Left renal pelvis (tissue), 4 donors: Measurements from ENCODE around the gene NUS1. TPM values are rescaled to one million over a fixed set of nuclear protein-coding genes. Genes with fewer than 3 reads are reported as not detected.
"Not testable (repeated sequence)": the region's sequence is repeated elsewhere in the genome, so short reads cannot be mapped to it uniquely, and the experiment has no call there.

Experiments
- DNase-seq, 4 donors: peaks; one replicate each; pipeline ENCODE4 v3.0.0-alpha.2; 2013; ENCODE audit warnings: low read depth in 4 of 4, low spot score in 3 of 4
- polyA plus RNA-seq, 4 donors: library from polyadenylated mRNA; unstranded; fragments of 120-200 nt; gene quantifications; one replicate each; pipeline ENCODE4 v1.2.1, GENCODE V29; 2013; ENCODE audit not compliant: insufficient read length in 4 of 4

NUS1 gene
- polyA plus RNA-seq, 4 donors, result 46.5 to 67.5 (median 55.8) TPM

DNA sequence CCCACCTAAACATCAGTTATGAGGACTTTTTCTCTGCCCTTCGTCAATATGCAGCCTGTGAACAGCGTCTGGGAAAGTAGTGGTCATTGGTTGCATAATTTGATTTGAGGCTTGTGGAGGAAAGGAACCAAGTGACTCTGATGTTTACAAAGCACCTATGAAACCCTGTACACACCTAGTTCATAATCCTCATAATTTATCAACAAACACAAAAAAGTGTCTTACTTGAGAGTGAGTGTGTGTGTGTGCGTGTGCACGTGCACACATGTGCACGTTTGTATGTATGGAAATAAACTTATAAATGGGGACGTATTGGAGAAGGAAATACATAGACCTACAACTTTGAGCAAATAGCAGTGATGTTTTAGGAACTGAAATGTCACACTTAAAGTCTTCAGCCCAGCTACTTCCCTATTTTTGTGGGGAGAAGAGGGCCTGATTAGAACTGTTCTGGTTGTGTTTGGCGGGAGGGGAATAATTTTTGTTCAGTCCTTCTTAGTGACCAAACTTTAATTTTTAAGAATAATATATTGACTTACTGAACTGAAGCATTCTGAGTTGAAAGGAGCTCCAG, 31.8 kb downstream of the NUS1 start:
- not testable (repeated sequence) for DNase-seq

DNA sequence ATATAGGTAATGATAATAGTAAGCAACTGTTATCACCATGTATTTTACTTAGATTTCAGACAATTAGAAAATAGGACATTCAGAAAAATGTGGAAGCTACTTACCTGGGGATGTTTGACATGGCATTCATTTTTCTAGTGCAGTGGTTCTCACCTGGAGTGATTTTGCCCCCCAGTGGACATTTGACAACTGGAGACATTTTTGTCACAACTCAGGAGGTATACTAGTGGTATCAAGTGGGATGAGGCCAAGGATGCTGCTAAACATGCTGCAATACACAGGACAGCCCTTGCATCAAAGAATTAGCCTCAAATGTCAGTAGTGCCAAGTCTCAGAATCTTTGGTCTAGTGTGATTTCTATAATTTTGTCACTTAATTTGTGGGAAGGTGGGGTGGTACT, 36.1 kb downstream of the NUS1 start:
- no peak for DNase-seq

DNA sequence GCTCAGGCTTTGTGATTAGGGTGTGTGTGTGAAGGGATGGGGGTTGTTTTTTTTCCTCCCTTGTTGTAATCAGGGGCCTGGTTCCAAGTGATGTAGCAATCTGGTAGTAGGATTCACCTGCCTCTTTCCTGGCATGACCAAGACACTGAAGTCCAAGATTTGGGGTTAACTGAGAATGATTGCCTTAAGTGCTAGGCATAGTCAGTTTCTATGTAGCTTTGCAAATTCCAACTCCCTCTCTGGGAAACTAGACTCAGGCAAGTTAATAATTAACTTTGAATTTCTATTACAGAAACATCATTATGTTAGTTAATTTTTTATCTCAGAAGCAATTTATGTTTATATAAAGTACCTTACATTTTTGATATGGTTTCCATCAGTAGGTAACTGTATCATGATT, 43.6 kb downstream of the NUS1 start:
- DNase-seq, result no peak

- not testable (repeated sequence) for DNase-seq
These were observed 46.3 kb downstream of the NUS1 start for GRCh38 chr6:117721520-117721919.

DNA sequence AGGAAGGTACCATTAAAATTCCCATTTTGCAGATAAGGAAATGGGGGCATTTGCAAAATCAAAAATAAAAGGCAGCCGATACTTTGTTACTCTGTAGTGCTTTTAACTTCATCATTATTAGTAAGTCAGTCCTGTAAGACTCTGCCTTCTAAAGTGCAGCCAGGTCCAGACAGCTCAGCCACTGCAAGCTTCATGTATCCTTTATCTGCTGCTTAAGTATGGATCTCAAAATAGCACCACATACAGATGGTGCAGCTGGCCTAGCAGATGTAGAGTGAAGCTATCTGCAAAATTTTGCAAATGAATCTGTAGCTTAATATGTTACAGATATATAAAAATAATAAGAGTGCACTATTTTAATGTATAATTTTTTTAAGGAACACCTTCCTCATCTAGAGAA, 53.4 kb downstream of the NUS1 start:
- no peak for DNase-seq

- DNase-seq, result no peak
These were observed 54.3 kb downstream of the NUS1 start for GRCh38 chr6:117729613-117730012.

GRCh38 chr6:117733341-117733740, 58.1 kb downstream of the NUS1 start:
- no peak for DNase-seq

DNA sequence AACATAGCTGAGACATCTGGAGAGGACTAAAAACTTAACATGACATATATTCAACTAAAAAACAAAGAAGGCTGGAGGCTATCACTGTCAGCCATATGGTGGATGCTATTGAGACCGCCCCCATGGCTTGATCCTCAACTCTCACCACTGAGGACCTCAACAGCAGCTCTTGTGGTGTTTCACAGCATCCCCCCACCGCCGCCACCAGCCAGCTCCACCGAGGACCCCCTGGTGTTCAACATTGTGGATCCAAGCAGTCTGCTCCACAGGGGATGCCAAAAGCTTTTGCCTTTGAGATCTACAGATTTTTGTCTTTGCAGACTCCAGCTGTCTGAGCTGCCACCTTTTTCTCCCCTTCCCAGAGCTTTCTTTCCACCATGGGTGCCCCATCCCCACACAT, 64.6 kb downstream of the NUS1 start:
- DNase-seq, result no peak

GRCh38 chr6:117740605-117741004, 65.3 kb downstream of the NUS1 start:
- DNase-seq, result no peak

- not testable (repeated sequence) for DNase-seq
These were observed 75.4 kb downstream of the NUS1 start for GRCh38 chr6:117750675-117751074.

Other genes with a start within 250 kb of the NUS1 start
- gene ROS1, start 249.5 kb upstream of the NUS1 start, polyA plus RNA-seq, result under 1 TPM in 3 of 4 donors, not detected in 1; 0.11 to 0.70 (median 0.23) TPM
- gene DCBLD1, start 192.8 kb upstream of the NUS1 start, polyA plus RNA-seq, result 10 to 100 TPM in 3 of 4 donors, 1 to 10 TPM in 1; 4.9 to 13.2 (median 11.9) TPM
- 10 to 100 TPM; 61.2 to 76.7 (median 62.4) TPM for gene GOPC, start 73.0 kb upstream of the NUS1 start, polyA plus RNA-seq
- gene SLC35F1, start 231.8 kb downstream of the NUS1 start, polyA plus RNA-seq, result 1 to 10 TPM; 2.4 to 3.9 (median 3.2) TPM